DMS53 treated with DMSO at 0.1 percent for 48 hours (cell line): ENCODE data around the gene OSBPL8.
"Not testable (repeated sequence)": the region's sequence is repeated elsewhere in the genome, so short reads cannot be mapped to it uniquely, and the experiment has no call there.

Experiments
- DNase-seq: peaks from one replicate; lab custom pipeline; 2025; ENCODE audit not compliant: unreplicated experiment; lab: John Stamatoyannopoulos, UW

Gene OSBPL8

GRCh38 chr12:76426160-76426559 lies 133.4 kb downstream of the OSBPL8 start:
- no peak for DNase-seq

- DNase-seq: no peak
These were observed 134.6 kb downstream of the OSBPL8 start for GRCh38 chr12:76424941-76425340.

GRCh38 chr12:76422543-76423438 lies 136.8 kb downstream of the OSBPL8 start:
- no peak for DNase-seq

GRCh38 chr12:76422154-76422542 lies 137.4 kb downstream of the OSBPL8 start:
- DNase-seq: no peak

GRCh38 chr12:76421046-76421445 lies 138.5 kb downstream of the OSBPL8 start:
- DNase-seq: no peak

GRCh38 chr12:76420222-76420621 lies 139.3 kb downstream of the OSBPL8 start:
- no peak for DNase-seq

GRCh38 chr12:76417116-76417515 lies 142.5 kb downstream of the OSBPL8 start:
- no peak for DNase-seq

- DNase-seq: no peak
These were observed 146.4 kb downstream of the OSBPL8 start for GRCh38 chr12:76413121-76413520.

- DNase-seq: no peak
These were observed 148.8 kb downstream of the OSBPL8 start for GRCh38 chr12:76410781-76411180.

GRCh38 chr12:76410371-76410770 lies 149.2 kb downstream of the OSBPL8 start:
- no peak for DNase-seq

- no peak for DNase-seq
These were observed 150.5 kb downstream of the OSBPL8 start for GRCh38 chr12:76409074-76409473.

GRCh38 chr12:76407710-76408109 lies 151.9 kb downstream of the OSBPL8 start:
- no peak for DNase-seq

- DNase-seq: no peak
These were observed 157.3 kb downstream of the OSBPL8 start for GRCh38 chr12:76402259-76402658.

- no peak for DNase-seq
These were observed 159.4 kb downstream of the OSBPL8 start for GRCh38 chr12:76400136-76400535.

GRCh38 chr12:76399040-76399439 lies 160.5 kb downstream of the OSBPL8 start:
- no peak for DNase-seq

- DNase-seq: no peak
These were observed 161.5 kb downstream of the OSBPL8 start for GRCh38 chr12:76398106-76398505.

GRCh38 chr12:76391461-76391860 lies 168.1 kb downstream of the OSBPL8 start:
- no peak for DNase-seq

GRCh38 chr12:76387614-76388013 lies 172.0 kb downstream of the OSBPL8 start:
- no peak for DNase-seq

- no peak for DNase-seq
These were observed 175.0 kb downstream of the OSBPL8 start for GRCh38 chr12:76384560-76384959.

- DNase-seq: no peak
These were observed 175.6 kb downstream of the OSBPL8 start for GRCh38 chr12:76383988-76384387.

GRCh38 chr12:76379261-76379660 lies 180.3 kb downstream of the OSBPL8 start:
- no peak for DNase-seq

- not testable (repeated sequence) for DNase-seq
These were observed 182.7 kb downstream of the OSBPL8 start for GRCh38 chr12:76376876-76377275.

- no peak for DNase-seq
These were observed 183.6 kb downstream of the OSBPL8 start for GRCh38 chr12:76375939-76376338.
